K562 (cell line): ENCODE measurements around the gene ARHGAP31. TPM values are rescaled to one million over a fixed set of nuclear protein-coding genes. Genes with fewer than 3 reads are reported as not detected.

Source experiments
- CREB1 ChIP-seq, 2 experiments: sonication (generic) in 1 of 2; formaldehyde crosslinking in 1 of 2; IDR thresholded peaks; 2 replicates each; pipeline versions ENCODE4 v1.6.1 to v1.8.0; 2012 to 2022; ENCODE audit warnings: inconsistent platforms in 1 of 2, mild to moderate bottlenecking in 1 of 2, missing genetic modification reagents in 1 of 2, moderate library complexity in 1 of 2
- CSDE1 ChIP-seq, 2 experiments: fragments of 450-650 bp; IDR thresholded peaks; 2 replicates each; pipeline ENCODE4 v1.6.1; 2016; ENCODE audit warnings: mild to moderate bottlenecking in 1 of 2
- EZH2 ChIP-seq: IDR thresholded peaks from 2 replicates; pipeline ENCODE4 v1.6.1; 2012; ENCODE audit warnings: low read depth, mild to moderate bottlenecking, inconsistent platforms, low read length, borderline replicate concordance
- GMEB1 ChIP-seq: fragments of 250-450 bp; sonication (Bioruptor Pico); IDR thresholded peaks from 2 replicates; pipeline ENCODE4 v1.4.0; 2020; ENCODE audit warnings: mild to moderate bottlenecking
- HCFC1 ChIP-seq: IDR thresholded peaks from 2 replicates; pipeline ENCODE4 v1.6.1; 2012; ENCODE audit warnings: low read depth, low read length, improper control_type of control experiment
- POLR2AphosphoS5 ChIP-seq: IDR thresholded peaks from 2 replicates; pipeline ENCODE4 v1.6.1; 2011; ENCODE audit warnings: mild to moderate bottlenecking, low read depth, low read length, moderate library complexity; ENCODE audit not compliant: control insufficient read depth, insufficient read depth
- TBP ChIP-seq: optimal IDR thresholded peaks from 2 replicates; pipeline ENCODE3; 2011; ENCODE audit warnings: low read depth, low read length, improper control_type of control experiment
- TEAD4 ChIP-seq, 2 experiments: sonication (generic) in 1 of 2; formaldehyde crosslinking in 1 of 2; IDR thresholded peaks; 2 replicates each; pipeline versions ENCODE4 v1.6.1 to v1.8.0; 2012 to 2022; ENCODE audit warnings: borderline replicate concordance in 1 of 2, inconsistent platforms in 1 of 2, low read length in 1 of 2, mild to moderate bottlenecking in 1 of 2, missing genetic modification reagents in 1 of 2
- YY1 ChIP-seq, 3 experiments: IDR thresholded peaks; 2 replicates each; pipeline ENCODE4 v1.6.1; 2011; ENCODE audit warnings: low read length in 2 of 3, mild to moderate bottlenecking in 2 of 3, moderate library complexity in 2 of 3, borderline replicate concordance in 1 of 3, control low read depth in 1 of 3, low read depth in 1 of 3; ENCODE audit not compliant: insufficient read depth in 3 of 3, insufficient replicate concordance in 2 of 3, control insufficient read depth in 1 of 3, insufficient read length in 1 of 3; ENCODE audit errors: extremely low read depth in 1 of 3
- ZNF316 ChIP-seq: fragments of 450-650 bp; IDR thresholded peaks from 2 replicates; pipeline ENCODE4 v1.6.1; 2016
- ZNF318 ChIP-seq, 2 experiments: fragments of 450-650 bp; IDR thresholded peaks; 2 replicates each; pipeline ENCODE4 v1.6.1; 2016; ENCODE audit warnings: mild to moderate bottlenecking in 2 of 2, borderline replicate concordance in 1 of 2, low read depth in 1 of 2, moderate library complexity in 1 of 2
- polyA plus RNA-seq, 8 experiments: library from polyadenylated mRNA; depleted of rRNA in 4 of 8; stranded (reverse) in 5 of 8; unstranded in 3 of 8; fragments of >200 nt; fragmentation: Nextera tagmentation in 2 of 8; fragmentation: Illumina TruSeq in 1 of 8; extraction: Ambion mirVana in 2 of 8; extraction: Trizol in 1 of 8; gene quantifications; 2 replicates each; pipeline versions ENCODE4 v1.2.1 to v1.2.3, GENCODE V29; 2011 to 2014; ENCODE audit warnings: inconsistent platforms in 1 of 8, missing spikeins in 1 of 8
- total RNA-seq, 7 experiments: library from RNA; depleted of rRNA in 6 of 7; stranded (reverse); fragments of >200 nt in 6 of 7; fragmentation: Illumina TruSeq in 2 of 7; extraction: Trizol in 2 of 7; gene quantifications; 2 replicates each; pipeline versions ENCODE4 v1.2.1 to v1.2.3, GENCODE V29; 2011 to 2021; ENCODE audit warnings: low replicate concordance in 1 of 7
- TF ChIP-seq, protein P1 (sequence below): fragments of 450-650 bp; formaldehyde crosslinking; IDR thresholded peaks from 2 replicates; pipeline ENCODE4 v1.4.0; 2022; ENCODE audit warnings: missing genetic modification characterization

ARHGAP31 gene
- total and polyA plus RNA-seq, 9 of the 15 experiments (the other 6 are each of a cell fraction or from before 2014, with no cell fraction given), result under 0.01 to 0.13 (median 0.06) TPM; not detected in 5

- peak; percentile 83 for TF ChIP-seq HCFC1
- peak; percentile 58 to 92 (median 87) for TF ChIP-seq YY1 (IDR thresholded peaks at IDR 0.05; ENCODE audit: borderline replicate concordance in 1 of 3, control insufficient read depth in 1 of 3, extremely low read depth in 1 of 3, insufficient read depth in 3 of 3, insufficient read length in 1 of 3, insufficient replicate concordance in 2 of 3, low read depth in 1 of 3, low read length in 2 of 3)
- peak; percentile 94 for TF ChIP-seq POLR2AphosphoS5
- TF ChIP-seq, protein P1, sequence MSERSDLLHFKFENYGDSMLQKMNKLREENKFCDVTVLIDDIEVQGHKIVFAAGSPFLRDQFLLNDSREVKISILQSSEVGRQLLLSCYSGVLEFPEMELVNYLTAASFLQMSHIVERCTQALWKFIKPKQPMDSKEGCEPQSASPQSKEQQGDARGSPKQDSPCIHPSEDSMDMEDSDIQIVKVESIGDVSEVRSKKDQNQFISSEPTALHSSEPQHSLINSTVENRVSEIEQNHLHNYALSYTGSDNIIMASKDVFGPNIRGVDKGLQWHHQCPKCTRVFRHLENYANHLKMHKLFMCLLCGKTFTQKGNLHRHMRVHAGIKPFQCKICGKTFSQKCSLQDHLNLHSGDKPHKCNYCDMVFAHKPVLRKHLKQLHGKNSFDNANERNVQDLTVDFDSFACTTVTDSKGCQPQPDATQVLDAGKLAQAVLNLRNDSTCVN, result no peak
- TF ChIP-seq ZNF316, result peak; percentile 35; the same call in 1 of the 2 replicates
- peak; percentile 90 for TF ChIP-seq TBP
- peak in 1 of 2 experiments; percentile 60; a peak in 2 of 4 replicates for TF ChIP-seq CSDE1 (IDR thresholded peaks at IDR 0.05)
- TF ChIP-seq CREB1 (IDR thresholded peaks at IDR 0.05), result peak; percentile 97
- peak; percentile 99 for TF ChIP-seq CREB1 (CRISPR knock-in tag; IDR thresholded peaks at IDR 0.05)
- TF ChIP-seq TEAD4 (IDR thresholded peaks at IDR 0.05; ENCODE audit: low read length), result peak; percentile 52; the same call in 1 of the 2 replicates
- no peak for TF ChIP-seq TEAD4 (CRISPR knock-in tag; IDR thresholded peaks at IDR 0.05; ENCODE audit: borderline replicate concordance)
- peak; percentile 75 for TF ChIP-seq GMEB1 (CRISPR knock-in tag)
- no peak for TF ChIP-seq EZH2
- TF ChIP-seq ZNF318 (IDR thresholded peaks at IDR 0.05; ENCODE audit: borderline replicate concordance in 1 of 2, low read depth in 1 of 2), result 0 out of 4 replicates have a peak, but pooled peaks of 1 of the 2 experiments have one; percentile 39
Observed at GRCh38 chr3:119463171-119464169, 169.3 kb downstream of the ARHGAP31 start, which contains the start of gene TMEM39A (continued).
